Measurements from ENCODE around the gene NINL. TPM values are rescaled to one million over a fixed set of nuclear protein-coding genes. Genes with fewer than 3 reads are reported as not detected.

NINL gene
- polyA plus RNA-seq, 1 donor (not counting 4 experiments of a cell fraction or from before 2014, with no cell fraction given), result 0.79 TPM

DNA sequence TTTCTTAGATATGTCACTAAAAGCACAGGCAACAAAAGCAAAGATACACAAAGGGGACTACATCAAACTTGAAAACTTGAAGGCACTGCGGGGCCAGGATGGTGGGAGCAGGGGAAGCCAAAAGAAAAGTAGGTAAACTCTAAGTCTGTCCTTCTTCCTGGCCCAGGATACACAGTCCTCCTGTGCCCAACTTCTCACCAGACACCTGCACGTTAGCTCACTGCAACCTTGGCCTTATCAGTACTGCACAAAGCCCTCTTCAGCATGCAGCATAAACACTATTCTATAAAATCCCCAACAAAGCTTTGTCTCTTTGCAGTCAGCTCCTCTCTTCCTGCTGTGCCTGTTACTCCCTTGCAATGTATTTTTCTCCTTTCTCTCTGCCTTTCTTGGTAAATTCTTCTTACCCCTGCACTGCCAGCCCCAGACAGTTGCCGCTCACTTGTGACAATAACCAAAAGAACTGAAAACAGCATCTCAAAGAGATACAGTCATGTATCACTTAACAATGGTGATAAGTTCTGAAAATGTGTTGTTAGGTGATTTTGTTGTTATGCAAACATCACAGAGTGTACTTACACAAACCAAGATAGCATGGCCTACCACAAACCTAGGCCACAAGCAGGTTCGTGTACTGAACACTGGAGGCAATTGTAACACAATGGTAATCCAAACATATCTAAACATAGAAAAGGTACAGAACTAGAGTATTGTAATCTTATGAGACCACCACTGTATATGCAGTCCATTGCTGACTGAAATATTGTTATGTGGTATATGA lies 51.2 kb downstream of the NINL start:
- Histone ChIP-seq H3K9me1 (ENCODE audit: control insufficient read depth, extremely low read depth, insufficient read depth, low read length) (no peaks in the 10 kb centered on the region), H3K9me3 (ENCODE audit: control insufficient read depth, low read depth, low read length) (no peaks in the 10 kb centered on the region), H3K4me3 (ENCODE audit: control insufficient read depth in 2 of 3, extremely low read depth in 1 of 3, insufficient read depth in 2 of 3, low read depth in 1 of 3, low read length in 3 of 3) (no peak overlapping the region), H3K79me2 (ENCODE audit: control insufficient read depth, insufficient read depth, low read length) (no peaks in the 10 kb centered on the region), H3K36me3 (ENCODE audit: control insufficient read depth in 2 of 2, extremely low read depth in 1 of 2, insufficient read depth in 2 of 2, low read length in 2 of 2) (no peaks in the 10 kb centered on the region), H3K27me3 (ENCODE audit: control insufficient read depth, extremely low read depth, insufficient read depth, low read length) (no peaks in the 10 kb centered on the region), H3K27ac (ENCODE audit: control insufficient read depth, insufficient read depth, low read length) (no peak overlapping the region), H3K9ac (ENCODE audit: control insufficient read depth, extremely low read depth, insufficient read depth, low read length) (no peak overlapping the region), H2AFZ (ENCODE audit: control insufficient read depth, low read length) (no peak overlapping the region), H4K20me1 (ENCODE audit: control insufficient read depth, extremely low read depth, insufficient read depth, low read length) (no peaks in the 10 kb centered on the region), H3K4me1 (ENCODE audit: control insufficient read depth, extremely low read depth, insufficient read depth, low read length) (no peaks in the 10 kb centered on the region), H3K4me2 (ENCODE audit: control insufficient read depth, extremely low read depth, insufficient read depth, low read depth, low read length) (no peak overlapping the region)
- FAIRE-seq (no peak), DNase-seq (ENCODE audit: low read depth, low spot score) (no peak)
- dilution Hi-C loops (cut with MboI; ENCODE audit: extremely low pct_ligation_motif_present, low sequenced_read_pairs), result no loop called here
- no peak for TF ChIP-seq EZH2 (IDR thresholded peaks at IDR 0.05; ENCODE audit: low read length)
- TF ChIP-seq, protein P1, sequence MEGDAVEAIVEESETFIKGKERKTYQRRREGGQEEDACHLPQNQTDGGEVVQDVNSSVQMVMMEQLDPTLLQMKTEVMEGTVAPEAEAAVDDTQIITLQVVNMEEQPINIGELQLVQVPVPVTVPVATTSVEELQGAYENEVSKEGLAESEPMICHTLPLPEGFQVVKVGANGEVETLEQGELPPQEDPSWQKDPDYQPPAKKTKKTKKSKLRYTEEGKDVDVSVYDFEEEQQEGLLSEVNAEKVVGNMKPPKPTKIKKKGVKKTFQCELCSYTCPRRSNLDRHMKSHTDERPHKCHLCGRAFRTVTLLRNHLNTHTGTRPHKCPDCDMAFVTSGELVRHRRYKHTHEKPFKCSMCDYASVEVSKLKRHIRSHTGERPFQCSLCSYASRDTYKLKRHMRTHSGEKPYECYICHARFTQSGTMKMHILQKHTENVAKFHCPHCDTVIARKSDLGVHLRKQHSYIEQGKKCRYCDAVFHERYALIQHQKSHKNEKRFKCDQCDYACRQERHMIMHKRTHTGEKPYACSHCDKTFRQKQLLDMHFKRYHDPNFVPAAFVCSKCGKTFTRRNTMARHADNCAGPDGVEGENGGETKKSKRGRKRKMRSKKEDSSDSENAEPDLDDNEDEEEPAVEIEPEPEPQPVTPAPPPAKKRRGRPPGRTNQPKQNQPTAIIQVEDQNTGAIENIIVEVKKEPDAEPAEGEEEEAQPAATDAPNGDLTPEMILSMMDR (optimal IDR thresholded peaks at IDR 0.05 in 1 of 3, IDR thresholded peaks at IDR 0.05 in 1 of 3, conservative IDR thresholded peaks at IDR 0.05 in 1 of 3; ENCODE audit: extremely low read depth in 1 of 3, insufficient read depth in 2 of 3, low read length in 3 of 3), result no peak

DNA sequence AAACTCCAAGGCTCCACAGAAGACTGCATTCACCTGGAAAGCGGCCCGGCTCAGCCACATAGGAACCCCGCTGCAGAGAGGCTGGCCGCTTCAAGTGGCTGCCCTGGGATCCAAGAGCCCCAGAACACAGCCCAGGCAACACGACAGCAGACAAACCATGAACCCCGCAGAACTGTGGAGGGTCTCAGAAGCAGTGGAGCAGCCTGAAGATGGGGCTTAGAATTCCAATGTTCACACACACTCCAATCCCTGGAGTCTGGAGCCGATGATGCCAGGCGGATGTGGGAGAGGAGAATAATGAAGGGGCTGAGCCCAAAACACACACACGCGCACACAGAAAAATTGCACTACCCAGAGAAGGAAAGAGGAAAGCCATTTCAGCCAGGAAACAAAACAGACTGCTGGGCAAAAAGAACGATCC lies 52.4 kb downstream of the NINL start:
- H3K4me1 ChIP-seq (ENCODE audit: control insufficient read depth, extremely low read depth, insufficient read depth, low read length), result no peaks in the 10 kb centered on the region
- DNase-seq (ENCODE audit: low read depth, low spot score) (no peak), FAIRE-seq (no peak)
- no peaks in the 10 kb centered on the region for H3K27me3 ChIP-seq (ENCODE audit: control insufficient read depth, extremely low read depth, insufficient read depth, low read length)
- no peak overlapping the region for H3K9ac ChIP-seq (ENCODE audit: control insufficient read depth, extremely low read depth, insufficient read depth, low read length)
- no peak overlapping the region for H3K4me3 ChIP-seq (ENCODE audit: control insufficient read depth in 2 of 3, extremely low read depth in 1 of 3, insufficient read depth in 2 of 3, low read depth in 1 of 3, low read length in 3 of 3)
- H3K9me1 ChIP-seq (ENCODE audit: control insufficient read depth, extremely low read depth, insufficient read depth, low read length), result no peaks in the 10 kb centered on the region
- H3K9me3 ChIP-seq (ENCODE audit: control insufficient read depth, low read depth, low read length), result no peaks in the 10 kb centered on the region
- dilution Hi-C loops (cut with MboI; ENCODE audit: extremely low pct_ligation_motif_present, low sequenced_read_pairs), result no loop called here
- TF ChIP-seq, protein P1 (optimal IDR thresholded peaks at IDR 0.05 in 1 of 3, IDR thresholded peaks at IDR 0.05 in 1 of 3, conservative IDR thresholded peaks at IDR 0.05 in 1 of 3; ENCODE audit: extremely low read depth in 1 of 3, insufficient read depth in 2 of 3, low read length in 3 of 3), result no peak
- TF ChIP-seq EZH2 (IDR thresholded peaks at IDR 0.05; ENCODE audit: low read length), result no peak
- H4K20me1 ChIP-seq (ENCODE audit: control insufficient read depth, extremely low read depth, insufficient read depth, low read length), result no peaks in the 10 kb centered on the region
- no peak overlapping the region for H2AFZ ChIP-seq (ENCODE audit: control insufficient read depth, low read length)
- no peak overlapping the region for H3K4me2 ChIP-seq (ENCODE audit: control insufficient read depth, extremely low read depth, insufficient read depth, low read depth, low read length)
- no peaks in the 10 kb centered on the region for H3K79me2 ChIP-seq (ENCODE audit: control insufficient read depth, insufficient read depth, low read length)
- no peaks in the 10 kb centered on the region for H3K36me3 ChIP-seq (ENCODE audit: control insufficient read depth in 2 of 2, extremely low read depth in 1 of 2, insufficient read depth in 2 of 2, low read length in 2 of 2)
- no peak overlapping the region for H3K27ac ChIP-seq (ENCODE audit: control insufficient read depth, insufficient read depth, low read length)
